HCT116 (cell line): ENCODE results near the gene PITPNM1. TPM values are rescaled to one million over a fixed set of nuclear protein-coding genes. Genes with fewer than 3 reads are reported as not detected.
A peak's percentile ranks its signal among the peaks of the same experiment; 100 is the strongest.

Experiments used
- ATAC-seq: fragments of 200-7000 bp; cut with Tn5 transposase; 2 replicates; pipeline ENCODE4 v1.9.1; 2020; ENCODE audit warnings: mild to moderate bottlenecking, moderate library complexity
- BruUV-seq: library from RNA; stranded (reverse); fragments of 400-500 nt; replicated peaks from 2 replicates; lab custom pipeline; 2021; lab: Mats Ljungman, UMichigan
- CTCF ChIA-PET: fragments of 300-600 bp; sonication (Branson Sonifier 250); formaldehyde crosslinking; loops from one replicate; lab custom pipeline; 2021; ENCODE audit warnings: antibody characterized with exemption; lab: Charles Lee
- POLR2A ChIA-PET: fragments of 300-600, 350-600 bp; sonication (Branson Sonifier 250); formaldehyde crosslinking; loops from one replicate; lab custom pipeline; 2021; ENCODE audit warnings: antibody characterized with exemption; lab: Charles Lee
- RAD21 ChIA-PET, 2 experiments: fragments of 300-600 bp; sonication (Branson Sonifier 250); formaldehyde crosslinking; loops; one replicate each; lab custom pipeline; 2023; ENCODE audit warnings: low total read pairs in 2 of 2; ENCODE audit not compliant: uncharacterized antibody in 2 of 2, unreplicated experiment in 2 of 2, low non-redundant PET in 1 of 2; lab: Charles Lee
- DNase-seq: peaks from one replicate; pipeline ENCODE4 v3.0.0-alpha.2; 2010; ENCODE audit warnings: low read depth, low spot score
- H2AFZ ChIP-seq: fragments of 200-600 bp; shearing (Covaris generic), sonication (generic); 2 replicates; pipeline ENCODE4 v1.6.1; 2017; ENCODE audit warnings: low read depth, mixed run types, mixed read lengths, antibody characterized with exemption, low read length; ENCODE audit not compliant: poor library complexity, severe bottlenecking
- H3K27ac ChIP-seq: 2 replicates; pipeline ENCODE4 v1.5.1; 2012; ENCODE audit warnings: low read depth, low read length
- H3K27me3 ChIP-seq: fragments of 200-600 bp; sonication (generic); 2 replicates; pipeline ENCODE4 v1.6.1; 2016; ENCODE audit warnings: mixed run types, low read length, mixed read lengths; ENCODE audit not compliant: insufficient read depth
- H3K36me3 ChIP-seq, 2 experiments: fragments of 200-500 bp in 1 of 2; fragments of 200-600 bp in 1 of 2; sonication (Bioruptor generic) in 1 of 2; sonication (generic) in 1 of 2; 2 replicates each; pipeline versions ENCODE4 v1.5.1 to v1.6.1; 2014 to 2016; ENCODE audit warnings: low read length in 2 of 2, inconsistent platforms in 1 of 2, mixed read lengths in 1 of 2, mixed run types in 1 of 2; ENCODE audit not compliant: insufficient read depth in 2 of 2, control insufficient read depth in 1 of 2
- H3K4me1 ChIP-seq, 2 experiments: fragments of 200-600 bp in 1 of 2; sonication (generic) in 1 of 2; 2 replicates each; pipeline versions ENCODE4 v1.5.1 to v1.6.1; 2012 to 2017; ENCODE audit warnings: low read length in 2 of 2, inconsistent platforms in 1 of 2, mild to moderate bottlenecking in 1 of 2, mixed read lengths in 1 of 2, mixed run types in 1 of 2, moderate library complexity in 1 of 2; ENCODE audit not compliant: insufficient read depth in 2 of 2, control insufficient read depth in 1 of 2
- H3K4me2 ChIP-seq: fragments of 200-600 bp; sonication (generic); 2 replicates; pipeline ENCODE4 v1.6.1; 2017; ENCODE audit warnings: mixed run types, low read length, mixed read lengths
- H3K4me3 ChIP-seq, 2 experiments: fragments of 200-600 bp in 1 of 2; sonication (generic) in 1 of 2; replicated peaks in 1 of 2; 2 replicates each; pipeline ENCODE4 v1.5.1; 2011 to 2016; ENCODE audit warnings: low read length in 2 of 2, control low read depth in 1 of 2, low read depth in 1 of 2, mild to moderate bottlenecking in 1 of 2, mixed read lengths in 1 of 2, mixed run types in 1 of 2
- H3K79me2 ChIP-seq: fragments of 200-600 bp; sonication (generic); 2 replicates; pipeline ENCODE4 v1.6.1; 2017; ENCODE audit warnings: mild to moderate bottlenecking, mixed run types, low read length, moderate library complexity, mixed read lengths; ENCODE audit not compliant: insufficient read depth
- H3K9ac ChIP-seq: fragments of 200-600 bp; sonication (generic); 2 replicates; pipeline ENCODE4 v1.6.1; 2016; ENCODE audit warnings: low read length, mixed read lengths
- H3K9me2 ChIP-seq: fragments of 200-600 bp; sonication (generic), shearing (Covaris generic); 2 replicates; pipeline ENCODE4 v1.6.1; 2017; ENCODE audit warnings: mixed run types, mild to moderate bottlenecking, moderate library complexity; ENCODE audit not compliant: insufficient read depth
- H3K9me3 ChIP-seq, 2 experiments: fragments of 200-500 bp in 1 of 2; fragments of 200-600 bp in 1 of 2; sonication (Bioruptor generic) in 1 of 2; sonication (generic) in 1 of 2; 2 replicates each; pipeline ENCODE4 v1.6.1; 2014 to 2017; ENCODE audit warnings: low read length in 2 of 2, mixed read lengths in 2 of 2, inconsistent platforms in 1 of 2, low read depth in 1 of 2, mild to moderate bottlenecking in 1 of 2, mixed run types in 1 of 2, moderate library complexity in 1 of 2; ENCODE audit not compliant: control insufficient read depth in 1 of 2, insufficient read depth in 1 of 2
- H4K20me1 ChIP-seq: fragments of 200-600 bp; sonication (generic), shearing (Covaris generic); 2 replicates; pipeline ENCODE4 v1.6.1; 2017; ENCODE audit warnings: mixed run types, mild to moderate bottlenecking, moderate library complexity; ENCODE audit not compliant: insufficient read depth
- CBX3 ChIP-seq: IDR thresholded peaks from 2 replicates; pipeline ENCODE4 v1.6.1; 2012; ENCODE audit warnings: low read depth
- CEBPB ChIP-seq: IDR thresholded peaks from 2 replicates; pipeline ENCODE4 v1.6.1; 2012; ENCODE audit warnings: low read depth
- ELF1 ChIP-seq: IDR thresholded peaks from 2 replicates; pipeline ENCODE4 v1.6.1; 2012; ENCODE audit warnings: low read depth, borderline replicate concordance
- EZH2 ChIP-seq: fragments of 200-600 bp; sonication (generic); IDR thresholded peaks from 2 replicates; pipeline ENCODE4 v1.6.1; 2017; ENCODE audit warnings: antibody characterized with exemption, mixed run types
- EZH2phosphoT487 ChIP-seq: fragments of 200-600 bp; IDR thresholded peaks from 2 replicates; pipeline ENCODE4 v1.6.1; 2018; ENCODE audit warnings: antibody characterized with exemption, borderline replicate concordance
- FOSL1 ChIP-seq: IDR thresholded peaks from 2 replicates; pipeline ENCODE4 v1.6.1; 2012; ENCODE audit warnings: low read depth
- POLR2A ChIP-seq: IDR thresholded peaks from 2 replicates; pipeline ENCODE4 v1.7.0; 2011; ENCODE audit warnings: borderline replicate concordance; ENCODE audit not compliant: insufficient read depth, insufficient read length; ENCODE audit errors: extremely low read depth
- POLR2AphosphoS5 ChIP-seq: IDR thresholded peaks from 2 replicates; pipeline ENCODE4 v1.6.1; 2011; ENCODE audit warnings: mild to moderate bottlenecking, low read depth, low read length, moderate library complexity
- RAD21 ChIP-seq: IDR thresholded peaks from 2 replicates; pipeline ENCODE4 v1.6.1; 2012; ENCODE audit warnings: low read depth, mild to moderate bottlenecking
- SP1 ChIP-seq: IDR thresholded peaks from 2 replicates; pipeline ENCODE4 v1.6.1; 2012; ENCODE audit warnings: low read depth
- SRF ChIP-seq: IDR thresholded peaks from 2 replicates; pipeline ENCODE4 v1.6.1; 2012; ENCODE audit warnings: low read depth
- TCF7L2 ChIP-seq: IDR thresholded peaks from 2 replicates; pipeline ENCODE4 v1.7.0; 2011; ENCODE audit warnings: borderline replicate concordance, inconsistent platforms; ENCODE audit not compliant: insufficient read depth, insufficient read length; ENCODE audit errors: extremely low read depth
- YY1 ChIP-seq: IDR thresholded peaks from 2 replicates; pipeline ENCODE4 v1.6.1; 2011; ENCODE audit warnings: low read length, low read depth, moderate library complexity, mild to moderate bottlenecking; ENCODE audit not compliant: insufficient replicate concordance; ENCODE audit errors: extremely low read depth
- ZFX ChIP-seq: fragments of 450-650 bp; IDR thresholded peaks from 2 replicates; pipeline ENCODE4 v1.6.1; 2017
- ZNF274 ChIP-seq: fragments of 200-500 bp; sonication (Bioruptor generic); IDR thresholded peaks from 2 replicates; pipeline ENCODE4 v1.6.1; 2014; ENCODE audit warnings: mild to moderate bottlenecking, low read depth, low read length, inconsistent platforms
- intact Hi-C: fragments of 100-400 bp; cut with micrococcal nuclease; formaldehyde crosslinking; loops from 2 replicates; pipeline ENCODE4 v1.10.0; 2022
- total RNA-seq: library from RNA; stranded (reverse); gene quantifications from one replicate; pipeline ENCODE4 v1.2.1, GENCODE V29; 2021; ENCODE audit not compliant: unreplicated experiment
- TF ChIP-seq, protein P1 (sequence below): IDR thresholded peaks from 2 replicates; pipeline ENCODE4 v1.6.1; 2012
- TF ChIP-seq, protein P2 (sequence below): IDR thresholded peaks from 2 replicates; pipeline ENCODE4 v1.6.1; 2012
- TF ChIP-seq, protein P3 (sequence below), 3 experiments: fragments of 200-600 bp in 1 of 3; sonication (generic) in 1 of 3; IDR thresholded peaks in 2 of 3; conservative IDR thresholded peaks in 1 of 3; 2 replicates each; pipeline ENCODE4 v1.5.1; 2012 to 2017; ENCODE audit warnings: low read depth in 2 of 3, low read length in 2 of 3, antibody characterized with exemption in 1 of 3, borderline replicate concordance in 1 of 3, control low read depth in 1 of 3, mild to moderate bottlenecking in 1 of 3, mixed read lengths in 1 of 3, mixed run types in 1 of 3, moderate library complexity in 1 of 3; ENCODE audit not compliant: insufficient read depth in 1 of 3
- TF ChIP-seq, protein P4 (sequence below): IDR thresholded peaks from 2 replicates; pipeline ENCODE4 v1.6.1; 2012; ENCODE audit warnings: low read depth

The PITPNM1 gene
- total RNA-seq, 1 experiment from 2014 or later: 79.5 TPM

DNA sequence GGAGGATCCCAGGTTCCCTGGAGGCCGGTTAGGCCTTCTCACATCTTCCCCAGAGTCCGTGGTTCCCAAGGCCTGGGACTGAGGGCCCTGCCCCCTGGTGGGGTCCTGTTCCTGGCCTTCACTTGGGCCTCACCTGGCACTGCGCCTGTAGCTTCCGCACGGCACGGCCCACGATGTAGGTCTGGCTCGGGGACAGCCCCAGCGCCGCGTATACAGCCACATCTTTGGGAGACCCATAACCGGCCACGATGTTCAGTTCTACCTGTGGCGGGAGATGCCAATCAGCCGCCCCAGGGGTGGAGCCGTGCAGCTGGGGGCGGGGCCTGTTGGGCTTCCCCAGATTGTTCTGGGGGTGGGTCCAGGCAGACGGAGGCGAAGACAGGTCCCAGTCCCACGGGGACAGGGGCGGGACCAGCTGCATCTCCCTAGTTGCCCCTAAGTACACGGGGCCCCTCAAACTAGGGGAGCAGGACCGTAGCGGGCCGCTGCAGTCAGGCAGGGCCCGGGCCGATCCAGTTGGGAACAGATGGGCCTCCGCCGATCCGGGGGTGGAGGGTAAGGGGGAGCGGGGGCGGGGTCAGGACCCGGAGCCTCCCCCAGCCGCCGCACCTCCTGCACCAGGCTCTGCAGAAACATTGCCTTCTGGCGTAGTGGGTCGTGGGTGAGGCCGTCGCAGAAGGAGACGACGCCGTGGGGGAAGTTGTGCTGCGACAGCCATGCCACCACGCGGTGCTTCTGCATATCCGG lies 12.2 kb downstream of the PITPNM1 start:
- H3K9ac ChIP-seq: no peak overlapping the region
- no peaks in the 10 kb centered on the region for H3K4me1 ChIP-seq
- no peaks in the 10 kb centered on the region for H3K27me3 ChIP-seq
- H3K4me2 ChIP-seq: no peak overlapping the region
- intact Hi-C loops: no loop called here
- no peak overlapping the region for H2AFZ ChIP-seq
- no peak overlapping the region for H3K4me3 ChIP-seq
- ATAC-seq: peak; percentile 70
- H3K9me3 ChIP-seq: no peaks in the 10 kb centered on the region
- CTCF ChIA-PET: no interaction called here
- POLR2A ChIA-PET: no interaction called here
- DNase-seq: no peak
- H3K9me2 ChIP-seq: no peaks in the 10 kb centered on the region
- peaks cover 0 to 5% of the 10 kb centered on the region in 2 experiments; a peak in 2 of 4 replicates for H3K36me3 ChIP-seq
- RAD21 ChIA-PET: no interaction called here
- no peaks in the 10 kb centered on the region for H3K79me2 ChIP-seq
- no TSS peak for BruUV-seq
- no peaks in the 10 kb centered on the region for H4K20me1 ChIP-seq
- no peak overlapping the region for H3K27ac ChIP-seq
- TF ChIP-seq SRF: no peak
- TF ChIP-seq, protein P1, sequence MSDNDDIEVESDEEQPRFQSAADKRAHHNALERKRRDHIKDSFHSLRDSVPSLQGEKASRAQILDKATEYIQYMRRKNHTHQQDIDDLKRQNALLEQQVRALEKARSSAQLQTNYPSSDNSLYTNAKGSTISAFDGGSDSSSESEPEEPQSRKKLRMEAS: no peak
- TF ChIP-seq, protein P2, sequence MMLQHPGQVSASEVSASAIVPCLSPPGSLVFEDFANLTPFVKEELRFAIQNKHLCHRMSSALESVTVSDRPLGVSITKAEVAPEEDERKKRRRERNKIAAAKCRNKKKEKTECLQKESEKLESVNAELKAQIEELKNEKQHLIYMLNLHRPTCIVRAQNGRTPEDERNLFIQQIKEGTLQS: no peak
- TF ChIP-seq POLR2AphosphoS5: no peak
- TF ChIP-seq EZH2: no peak
- no peak for TF ChIP-seq TCF7L2
- TF ChIP-seq FOSL1: no peak
- no peak for TF ChIP-seq EZH2phosphoT487
- TF ChIP-seq, protein P3, sequence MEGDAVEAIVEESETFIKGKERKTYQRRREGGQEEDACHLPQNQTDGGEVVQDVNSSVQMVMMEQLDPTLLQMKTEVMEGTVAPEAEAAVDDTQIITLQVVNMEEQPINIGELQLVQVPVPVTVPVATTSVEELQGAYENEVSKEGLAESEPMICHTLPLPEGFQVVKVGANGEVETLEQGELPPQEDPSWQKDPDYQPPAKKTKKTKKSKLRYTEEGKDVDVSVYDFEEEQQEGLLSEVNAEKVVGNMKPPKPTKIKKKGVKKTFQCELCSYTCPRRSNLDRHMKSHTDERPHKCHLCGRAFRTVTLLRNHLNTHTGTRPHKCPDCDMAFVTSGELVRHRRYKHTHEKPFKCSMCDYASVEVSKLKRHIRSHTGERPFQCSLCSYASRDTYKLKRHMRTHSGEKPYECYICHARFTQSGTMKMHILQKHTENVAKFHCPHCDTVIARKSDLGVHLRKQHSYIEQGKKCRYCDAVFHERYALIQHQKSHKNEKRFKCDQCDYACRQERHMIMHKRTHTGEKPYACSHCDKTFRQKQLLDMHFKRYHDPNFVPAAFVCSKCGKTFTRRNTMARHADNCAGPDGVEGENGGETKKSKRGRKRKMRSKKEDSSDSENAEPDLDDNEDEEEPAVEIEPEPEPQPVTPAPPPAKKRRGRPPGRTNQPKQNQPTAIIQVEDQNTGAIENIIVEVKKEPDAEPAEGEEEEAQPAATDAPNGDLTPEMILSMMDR (IDR thresholded peaks at IDR 0.05 in 2 of 3, conservative IDR thresholded peaks at IDR 0.05 in 1 of 3; ENCODE audit: borderline replicate concordance in 1 of 3, insufficient read depth in 1 of 3, low read depth in 2 of 3, low read length in 2 of 3): no peak
- no peak for TF ChIP-seq POLR2A
- no peak for TF ChIP-seq CEBPB
- no peak for TF ChIP-seq ZFX
- no peak for TF ChIP-seq RAD21
- no peak for TF ChIP-seq ELF1
- TF ChIP-seq ZNF274: no peak
- TF ChIP-seq CBX3: no peak
- TF ChIP-seq, protein P4, sequence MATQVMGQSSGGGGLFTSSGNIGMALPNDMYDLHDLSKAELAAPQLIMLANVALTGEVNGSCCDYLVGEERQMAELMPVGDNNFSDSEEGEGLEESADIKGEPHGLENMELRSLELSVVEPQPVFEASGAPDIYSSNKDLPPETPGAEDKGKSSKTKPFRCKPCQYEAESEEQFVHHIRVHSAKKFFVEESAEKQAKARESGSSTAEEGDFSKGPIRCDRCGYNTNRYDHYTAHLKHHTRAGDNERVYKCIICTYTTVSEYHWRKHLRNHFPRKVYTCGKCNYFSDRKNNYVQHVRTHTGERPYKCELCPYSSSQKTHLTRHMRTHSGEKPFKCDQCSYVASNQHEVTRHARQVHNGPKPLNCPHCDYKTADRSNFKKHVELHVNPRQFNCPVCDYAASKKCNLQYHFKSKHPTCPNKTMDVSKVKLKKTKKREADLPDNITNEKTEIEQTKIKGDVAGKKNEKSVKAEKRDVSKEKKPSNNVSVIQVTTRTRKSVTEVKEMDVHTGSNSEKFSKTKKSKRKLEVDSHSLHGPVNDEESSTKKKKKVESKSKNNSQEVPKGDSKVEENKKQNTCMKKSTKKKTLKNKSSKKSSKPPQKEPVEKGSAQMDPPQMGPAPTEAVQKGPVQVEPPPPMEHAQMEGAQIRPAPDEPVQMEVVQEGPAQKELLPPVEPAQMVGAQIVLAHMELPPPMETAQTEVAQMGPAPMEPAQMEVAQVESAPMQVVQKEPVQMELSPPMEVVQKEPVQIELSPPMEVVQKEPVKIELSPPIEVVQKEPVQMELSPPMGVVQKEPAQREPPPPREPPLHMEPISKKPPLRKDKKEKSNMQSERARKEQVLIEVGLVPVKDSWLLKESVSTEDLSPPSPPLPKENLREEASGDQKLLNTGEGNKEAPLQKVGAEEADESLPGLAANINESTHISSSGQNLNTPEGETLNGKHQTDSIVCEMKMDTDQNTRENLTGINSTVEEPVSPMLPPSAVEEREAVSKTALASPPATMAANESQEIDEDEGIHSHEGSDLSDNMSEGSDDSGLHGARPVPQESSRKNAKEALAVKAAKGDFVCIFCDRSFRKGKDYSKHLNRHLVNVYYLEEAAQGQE: no peak
- TF ChIP-seq SP1: no peak
- no peak for TF ChIP-seq YY1
